Mucosa of gallbladder (tissue), 1 donor: ENCODE measurements around the gene VPS9D1. TPM values are rescaled to one million over a fixed set of nuclear protein-coding genes. Genes with fewer than 3 reads are reported as not detected.
A peak's percentile ranks its signal among the peaks of the same experiment; 100 is the strongest.
"Not testable (repeated sequence)": the region's sequence is repeated elsewhere in the genome, so short reads cannot be mapped to it uniquely, and the experiment has no call there.

ENCODE experiments used
- DNase-seq: peaks from one replicate; pipeline ENCODE4 v3.0.0-alpha.2; 2020; ENCODE audit warnings: low spot score
- total RNA-seq: library from RNA; stranded (reverse); gene quantifications from one replicate; pipeline ENCODE4 v1.2.1, GENCODE V29; 2021
- donor health status: DM: no; HTN: no; CAD: no.

Gene VPS9D1
- total RNA-seq, 1 donor from 2014 or later: 20.8 TPM

DNA sequence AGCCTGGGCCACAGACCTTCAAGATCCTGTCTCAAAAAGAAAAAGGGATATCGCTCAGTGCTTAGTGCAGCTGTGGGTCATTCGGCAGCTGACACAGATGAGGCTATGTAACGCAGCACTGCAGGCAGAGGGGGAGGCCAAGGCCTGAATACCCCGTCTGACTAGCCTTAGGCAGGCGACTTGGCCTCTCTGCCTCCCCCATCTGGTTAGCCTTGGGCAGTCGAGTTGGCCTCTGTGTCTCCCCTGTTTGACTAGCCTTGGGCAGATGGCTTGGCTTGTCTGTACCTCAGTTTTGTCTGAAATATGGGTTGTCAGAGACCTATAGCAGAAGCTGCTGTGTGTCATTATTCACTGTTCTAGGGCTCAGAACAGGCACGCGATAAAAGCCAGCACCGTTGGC is 53.1 kb downstream of the VPS9D1 start:
- no peak for DNase-seq

DNA sequence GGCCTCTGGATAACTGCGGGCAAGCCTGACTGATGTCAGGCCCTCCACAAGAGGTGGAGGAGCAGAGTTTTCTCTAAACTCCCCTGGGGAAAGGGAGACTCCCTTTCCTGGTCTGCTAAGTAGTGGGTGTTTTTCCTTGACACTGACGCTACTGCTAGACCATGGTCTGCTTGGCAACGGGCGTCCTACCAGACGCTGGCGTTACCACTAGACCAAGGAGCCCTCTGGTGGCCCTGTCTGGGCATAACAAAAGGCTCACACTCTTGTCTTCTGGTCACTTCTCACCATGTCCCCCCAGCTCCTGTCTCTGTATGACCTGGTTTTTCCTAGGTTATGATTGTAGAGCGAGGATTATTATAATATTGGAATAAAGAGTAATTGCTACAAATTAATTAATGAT is 53.7 kb downstream of the VPS9D1 start:
- DNase-seq: not testable (repeated sequence)

DNA sequence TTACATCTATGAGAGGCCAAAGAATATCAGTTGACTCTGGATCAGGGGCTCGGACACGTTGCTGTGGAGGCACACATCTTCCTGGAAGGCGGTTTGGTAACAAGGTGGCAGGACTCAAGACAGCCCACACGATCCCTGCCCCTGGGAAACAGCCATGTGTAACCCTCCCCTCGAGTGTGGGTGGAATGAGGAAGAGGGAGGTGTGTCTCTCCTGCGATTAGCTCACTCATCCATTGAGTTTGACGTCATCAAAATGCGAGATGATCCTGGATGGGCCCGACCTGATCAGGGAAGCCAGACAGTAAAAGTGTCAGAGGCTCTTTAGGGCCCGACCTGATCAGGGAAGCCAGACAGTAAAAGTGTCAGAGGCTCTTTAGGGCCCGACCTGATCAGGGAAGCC is 56.5 kb downstream of the VPS9D1 start:
- DNase-seq: not testable (repeated sequence)

- DNase-seq: no peak
These were observed 59.5 kb downstream of the VPS9D1 start for GRCh38 chr16:89661215-89661614.

DNA sequence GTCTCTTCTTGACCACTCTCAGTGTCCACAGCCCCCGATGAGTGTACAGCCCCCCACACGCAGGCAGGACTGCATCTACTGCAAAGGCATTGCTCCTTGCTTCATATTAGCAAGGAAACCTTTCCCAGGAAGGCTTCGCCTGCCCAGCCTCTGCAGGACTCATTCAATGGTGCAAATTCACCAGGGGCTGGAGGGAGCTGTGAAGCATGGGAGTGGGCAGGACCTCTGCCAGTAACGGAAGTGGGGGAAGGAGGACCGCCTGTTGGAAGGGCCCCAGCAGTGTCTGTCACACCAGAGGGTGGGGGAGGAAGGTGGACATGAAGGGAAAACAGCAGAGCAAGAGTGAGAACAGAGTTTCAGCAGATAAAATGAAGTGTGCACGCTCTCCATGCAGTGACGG is 60.6 kb downstream of the VPS9D1 start:
- no peak for DNase-seq

- DNase-seq: no peak
These were observed 62.3 kb downstream of the VPS9D1 start for GRCh38 chr16:89658221-89658879.

GRCh38 chr16:89657442-89658220 is 63.1 kb downstream of the VPS9D1 start, which contains the start of the genes CHMP1A and SPATA33:
CHMP1A (minus strand) TSS chr16:89657708; CDS start chr16:89657588, 120 bp downstream.
SPATA33 (plus strand) TSS chr16:89657836; CDS start chr16:89657912, 76 bp downstream.
- peak; percentile 92 for DNase-seq

Other genes starting within 250 kb of the VPS9D1 start
- gene ANKRD11, start 230.3 kb downstream of the VPS9D1 start, total RNA-seq: 143 TPM
- gene SPG7, start 212.5 kb downstream of the VPS9D1 start, total RNA-seq: 106 TPM
- 1,696 TPM for gene RPL13, start 160.2 kb downstream of the VPS9D1 start, total RNA-seq
- gene CPNE7, start 145.1 kb downstream of the VPS9D1 start, total RNA-seq: 3.6 TPM
- 2.5 TPM for gene DPEP1, start 107.3 kb downstream of the VPS9D1 start, total RNA-seq
- gene CHMP1A, start 63.2 kb downstream of the VPS9D1 start, total RNA-seq: 139 TPM
- gene SPATA33, start 63.1 kb downstream of the VPS9D1 start, total RNA-seq: 13.6 TPM
- 168 TPM for gene CDK10, start 34.2 kb downstream of the VPS9D1 start, total RNA-seq
- 29.6 TPM for gene SPATA2L, start 19.2 kb downstream of the VPS9D1 start, total RNA-seq
- gene ZNF276, start 639 bp upstream of the VPS9D1 start, total RNA-seq: 39.0 TPM
- gene FANCA, start 95.7 kb upstream of the VPS9D1 start, total RNA-seq: 3.8 TPM
- 19.9 TPM for gene SPIRE2, start 107.6 kb upstream of the VPS9D1 start, total RNA-seq
- gene TCF25, start 152.7 kb upstream of the VPS9D1 start, total RNA-seq: 175 TPM
- 8.1 TPM for gene MC1R, start 198.0 kb upstream of the VPS9D1 start, total RNA-seq
- 9.5 TPM for gene TUBB3, start 202.4 kb upstream of the VPS9D1 start, total RNA-seq
- 68.6 TPM for gene DEF8, start 227.9 kb upstream of the VPS9D1 start, total RNA-seq